Smooth muscle cell (in vitro differentiated cells): Measurements from ENCODE around the gene CPXM1. TPM values are rescaled to one million over a fixed set of nuclear protein-coding genes. Genes with fewer than 3 reads are reported as not detected.

Experiments used
- DNase-seq: peaks from one replicate; lab custom pipeline; 2025; ENCODE audit not compliant: unreplicated experiment; lab: John Stamatoyannopoulos, UW
- H2AFZ ChIP-seq: fragments of 200-600 bp; sonication (generic); 2 replicates; pipeline ENCODE4 v1.6.0; 2016; ENCODE audit warnings: antibody characterized with exemption, low read depth, mild to moderate bottlenecking
- H3F3A ChIP-seq: fragments of 200-600 bp; sonication (generic); 2 replicates; pipeline ENCODE4 v1.6.0; 2017; ENCODE audit warnings: antibody characterized with exemption, low read depth
- H3K27ac ChIP-seq: fragments of 200-600 bp; sonication (generic); 2 replicates; pipeline ENCODE4 v1.5.1; 2016; ENCODE audit warnings: low read depth, mild to moderate bottlenecking
- H3K27me3 ChIP-seq: fragments of 200-600 bp; sonication (generic); 2 replicates; pipeline ENCODE4 v1.6.1; 2016; ENCODE audit warnings: low read depth, mild to moderate bottlenecking
- H3K36me3 ChIP-seq: fragments of 200-600 bp; sonication (generic); 2 replicates; pipeline ENCODE4 v1.5.1; 2016; ENCODE audit warnings: low read depth
- H3K4me1 ChIP-seq: fragments of 200-600 bp; sonication (generic); 2 replicates; pipeline ENCODE4 v1.5.1; 2016; ENCODE audit warnings: low read depth
- H3K4me2 ChIP-seq: fragments of 200-600 bp; sonication (generic); 2 replicates; pipeline ENCODE4 v1.6.0; 2016; ENCODE audit warnings: mild to moderate bottlenecking
- H3K4me3 ChIP-seq: fragments of 200-600 bp; sonication (generic); 2 replicates; pipeline ENCODE4 v1.5.1; 2016; ENCODE audit warnings: mild to moderate bottlenecking
- H3K79me2 ChIP-seq: fragments of 200-600 bp; sonication (generic); 2 replicates; pipeline ENCODE4 v1.6.0; 2016; ENCODE audit warnings: low read depth, mild to moderate bottlenecking
- H3K9ac ChIP-seq: fragments of 200-600 bp; sonication (generic); 2 replicates; pipeline ENCODE4 v1.6.0; 2016; ENCODE audit warnings: low read depth
- H3K9me3 ChIP-seq: fragments of 200-600 bp; sonication (generic); replicated peaks from 2 replicates; pipeline ENCODE4 v1.5.1; 2016; ENCODE audit warnings: low read depth
- H4K20me1 ChIP-seq: fragments of 200-600 bp; sonication (generic); 2 replicates; pipeline ENCODE4 v1.6.0; 2016; ENCODE audit warnings: low read depth
- CTCF ChIP-seq: fragments of 200-600 bp; sonication (generic); IDR thresholded peaks from 2 replicates; pipeline ENCODE4 v1.5.1; 2017; ENCODE audit warnings: borderline replicate concordance, mild to moderate bottlenecking, antibody characterized with exemption; ENCODE audit not compliant: insufficient read depth, poor library complexity, severe bottlenecking
- WGBS: methylation state at CpG from one replicate; pipeline ENCODE4 v1.1.7; 2016; ENCODE audit warnings: low lambda C conversion rate; 5-methylcytosine and 5-hydroxymethylcytosine counted together
- polyA plus RNA-seq: library from polyadenylated mRNA; unstranded; fragments of >200 nt; fragmentation: Nextera tagmentation; extraction: Ambion mirVana; gene quantifications from 2 replicates; pipeline ENCODE4 v1.2.1, GENCODE V29; 2016
- total RNA-seq: library from RNA; depleted of rRNA; stranded (reverse); fragments of >200 nt; gene quantifications from 2 replicates; pipeline ENCODE4 v1.2.3, GENCODE V29; 2014

Gene CPXM1
- total and polyA plus RNA-seq, 2 experiments from 2014 or later: 40.2 to 99.3 TPM

- no peaks in the 10 kb centered on the region for H3K79me2 ChIP-seq
- no peak overlapping the region for H3K4me3 ChIP-seq
- 72% methylated on average over 19 of the region's 19 CpGs for WGBS
- H4K20me1 ChIP-seq: no peaks in the 10 kb centered on the region
- TF ChIP-seq CTCF: no peak
- H3K4me1 ChIP-seq: peaks cover 5% of the 10 kb centered on the region
- no peaks in the 10 kb centered on the region for H3F3A ChIP-seq
- peaks cover 16% of the 10 kb centered on the region for H3K27me3 ChIP-seq
- H3K9ac ChIP-seq: no peak overlapping the region
- H3K4me2 ChIP-seq: no peak overlapping the region
- no peaks in the 10 kb centered on the region for H3K9me3 ChIP-seq
- H3K36me3 ChIP-seq: no peaks in the 10 kb centered on the region
- DNase-seq: no peak
- H3K27ac ChIP-seq: no peak overlapping the region
- H2AFZ ChIP-seq: no peak overlapping the region
These were observed 40.7 kb downstream of the CPXM1 start for GRCh38 chr20:2759603-2760296.

GRCh38 chr20:2759143-2759542 lies 41.3 kb downstream of the CPXM1 start:
- peaks cover 5% of the 10 kb centered on the region for H3K4me1 ChIP-seq
- no peaks in the 10 kb centered on the region for H3F3A ChIP-seq
- no peak overlapping the region for H3K4me3 ChIP-seq
- no peak overlapping the region for H2AFZ ChIP-seq
- no peaks in the 10 kb centered on the region for H3K79me2 ChIP-seq
- 93% methylated on average over 10 of the region's 10 CpGs for WGBS
- no peaks in the 10 kb centered on the region for H4K20me1 ChIP-seq
- H3K4me2 ChIP-seq: no peak overlapping the region
- no peak overlapping the region for H3K27ac ChIP-seq
- H3K9ac ChIP-seq: no peak overlapping the region
- peaks cover 22% of the 10 kb centered on the region for H3K27me3 ChIP-seq
- no peak for TF ChIP-seq CTCF
- DNase-seq: no peak
- no peaks in the 10 kb centered on the region for H3K36me3 ChIP-seq
- H3K9me3 ChIP-seq: no peaks in the 10 kb centered on the region

GRCh38 chr20:2757969-2758368 lies 42.5 kb downstream of the CPXM1 start:
- 90% methylated on average over 5 of the region's 5 CpGs for WGBS
- Histone ChIP-seq H4K20me1 (no peaks in the 10 kb centered on the region), H3K36me3 (no peaks in the 10 kb centered on the region), H3K9me3 (no peaks in the 10 kb centered on the region), H3K4me3 (no peak overlapping the region), H3K79me2 (no peaks in the 10 kb centered on the region), H2AFZ (no peak overlapping the region), H3F3A (no peaks in the 10 kb centered on the region), H3K27me3 (peaks cover 22% of the 10 kb centered on the region), H3K27ac (no peak overlapping the region), H3K4me1 (peaks cover 5% of the 10 kb centered on the region), H3K4me2 (no peak overlapping the region), H3K9ac (no peak overlapping the region)
- no peak for TF ChIP-seq CTCF
- DNase-seq: no peak

GRCh38 chr20:2757001-2757400 lies 43.4 kb downstream of the CPXM1 start:
- Histone ChIP-seq H3F3A (no peaks in the 10 kb centered on the region), H4K20me1 (no peaks in the 10 kb centered on the region), H3K36me3 (no peaks in the 10 kb centered on the region), H3K79me2 (no peaks in the 10 kb centered on the region), H3K4me1 (peaks cover 5% of the 10 kb centered on the region), H3K9ac (no peak overlapping the region), H2AFZ (no peak overlapping the region), H3K27ac (no peak overlapping the region), H3K27me3 (peaks cover 29% of the 10 kb centered on the region), H3K4me3 (no peak overlapping the region), H3K4me2 (no peak overlapping the region), H3K9me3 (no peaks in the 10 kb centered on the region)
- WGBS: 93% methylated on average over 5 of the region's 5 CpGs
- no peak for TF ChIP-seq CTCF
- no peak for DNase-seq
